Chondrocyte (in vitro differentiated cells): ENCODE results near the gene PLA2G2C. TPM values are rescaled to one million over a fixed set of nuclear protein-coding genes. Genes with fewer than 3 reads are reported as not detected.
"Not testable (repeated sequence)": the region's sequence is repeated elsewhere in the genome, so short reads cannot be mapped to it uniquely, and the experiment has no call there.

Experiments used
- DNase-seq: peaks from one replicate; pipeline ENCODE4 v3.0.0; 2021; ENCODE audit warnings: mixed read lengths, low spot score
- H3K27ac Mint-ChIP-seq: one replicate; pipeline ENCODE4 v1.8.0; 2021; ENCODE audit warnings: mild to moderate bottlenecking, moderate library complexity, mixed read lengths; ENCODE audit not compliant: unreplicated experiment
- H3K27me3 Mint-ChIP-seq: 2 replicates; pipeline ENCODE4 v1.8.0; 2021; ENCODE audit warnings: low read depth, mixed read lengths
- H3K36me3 Mint-ChIP-seq: 2 replicates; pipeline ENCODE4 v1.8.0; 2021; ENCODE audit warnings: low read depth, mixed read lengths
- H3K4me1 Mint-ChIP-seq: 2 replicates; pipeline ENCODE4 v1.8.0; 2021; ENCODE audit warnings: low read depth, mild to moderate bottlenecking, mixed read lengths
- H3K4me3 Mint-ChIP-seq: one replicate; pipeline ENCODE4 v1.8.0; 2021; ENCODE audit warnings: mild to moderate bottlenecking, moderate library complexity, mixed read lengths; ENCODE audit not compliant: unreplicated experiment
- H3K9me3 Mint-ChIP-seq: 2 replicates; pipeline ENCODE4 v1.8.0; 2021; ENCODE audit warnings: low read depth, mixed read lengths
- CTCF ChIP-seq: fragments of 200-600 bp; sonication (generic); IDR thresholded peaks from 2 replicates; pipeline ENCODE4 v1.5.0; 2021; ENCODE audit warnings: antibody characterized with exemption, mild to moderate bottlenecking, moderate library complexity
- total RNA-seq: library from RNA; stranded (reverse); gene quantifications from 3 replicates; pipeline ENCODE4 v1.2.1, GENCODE V29; 2021

Gene PLA2G2C
- total RNA-seq, 1 donor from 2014 or later, result not detected

DNA sequence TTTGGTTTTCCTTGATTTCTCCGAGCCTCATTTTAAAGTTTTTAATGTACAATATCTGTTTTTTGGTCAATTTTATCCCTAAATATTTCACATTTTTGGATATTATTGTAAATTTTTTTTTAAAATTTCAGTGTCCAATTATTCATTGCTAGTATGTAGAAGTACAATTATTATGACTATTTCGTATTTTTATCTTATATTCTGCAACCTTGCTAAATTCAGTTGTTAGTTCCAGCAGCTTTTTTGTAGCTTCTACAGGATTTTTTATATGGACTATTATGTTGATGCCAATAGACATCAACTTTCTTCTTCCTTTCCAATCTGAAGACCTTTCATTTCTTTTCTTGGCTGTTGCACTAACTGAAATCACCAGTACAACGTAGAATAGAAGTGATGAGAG, 51.3 kb downstream of the PLA2G2C start:
- no peak for TF ChIP-seq CTCF
- DNase-seq, result no peak
- Mint-ChIP-seq H3K27ac (no peak overlapping the region), H3K27me3 (peaks cover 17% of the 10 kb centered on the region), H3K4me1 (no peaks in the 10 kb centered on the region), H3K36me3 (no peaks in the 10 kb centered on the region), H3K4me3 (no peak overlapping the region), H3K9me3 (peaks cover 4% of the 10 kb centered on the region)

GRCh38 chr1:20130518-20130917, 55.8 kb downstream of the PLA2G2C start:
- H3K9me3 Mint-ChIP-seq, result peaks cover 17% of the 10 kb centered on the region
- H3K4me1 Mint-ChIP-seq, H3K4me3 Mint-ChIP-seq, H3K27ac Mint-ChIP-seq, H3K36me3 Mint-ChIP-seq: not testable (repeated sequence)
- peaks cover 11% of the 10 kb centered on the region for H3K27me3 Mint-ChIP-seq
- peak; percentile 5 for DNase-seq

DNA sequence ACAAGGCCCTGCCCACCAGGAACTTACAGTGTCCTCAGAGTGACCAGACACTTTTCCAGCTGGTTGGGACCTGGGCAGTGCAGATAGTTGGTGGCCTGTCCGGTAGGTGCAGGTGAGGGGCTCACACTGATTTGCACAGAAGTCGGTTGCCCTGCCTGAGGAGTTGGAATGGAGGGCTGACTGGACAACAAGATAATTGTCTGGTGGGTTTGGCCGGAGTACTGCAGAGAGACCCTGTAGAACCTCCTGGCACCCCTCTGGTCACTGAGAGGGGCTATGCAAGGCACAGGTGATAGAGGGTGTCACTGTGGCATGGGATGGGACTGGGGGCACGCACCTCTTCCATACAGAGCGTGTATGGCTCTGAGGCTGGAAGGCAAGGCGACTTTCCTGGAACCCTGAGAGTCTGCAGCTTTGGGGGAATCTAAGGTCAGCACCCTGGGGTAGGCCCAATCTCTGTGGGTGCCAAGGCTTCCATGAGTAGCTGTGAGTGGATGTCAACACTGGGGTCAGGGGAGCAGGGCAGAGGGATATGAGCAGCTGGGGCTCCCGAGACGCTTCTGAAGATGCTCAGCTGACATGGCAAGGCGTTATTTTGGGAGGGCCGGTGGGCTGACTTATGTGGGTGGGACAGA, 59.4 kb downstream of the PLA2G2C start:
- peaks cover 17% of the 10 kb centered on the region for H3K9me3 Mint-ChIP-seq
- DNase-seq, result no peak
- H3K36me3 Mint-ChIP-seq, result peaks cover 2% of the 10 kb centered on the region
- no peak overlapping the region for H3K4me3 Mint-ChIP-seq
- H3K4me1 Mint-ChIP-seq, result peaks cover 4% of the 10 kb centered on the region
- peaks cover 9% of the 10 kb centered on the region for H3K27me3 Mint-ChIP-seq
- H3K27ac Mint-ChIP-seq, result no peak overlapping the region
- no peak for TF ChIP-seq CTCF

DNA sequence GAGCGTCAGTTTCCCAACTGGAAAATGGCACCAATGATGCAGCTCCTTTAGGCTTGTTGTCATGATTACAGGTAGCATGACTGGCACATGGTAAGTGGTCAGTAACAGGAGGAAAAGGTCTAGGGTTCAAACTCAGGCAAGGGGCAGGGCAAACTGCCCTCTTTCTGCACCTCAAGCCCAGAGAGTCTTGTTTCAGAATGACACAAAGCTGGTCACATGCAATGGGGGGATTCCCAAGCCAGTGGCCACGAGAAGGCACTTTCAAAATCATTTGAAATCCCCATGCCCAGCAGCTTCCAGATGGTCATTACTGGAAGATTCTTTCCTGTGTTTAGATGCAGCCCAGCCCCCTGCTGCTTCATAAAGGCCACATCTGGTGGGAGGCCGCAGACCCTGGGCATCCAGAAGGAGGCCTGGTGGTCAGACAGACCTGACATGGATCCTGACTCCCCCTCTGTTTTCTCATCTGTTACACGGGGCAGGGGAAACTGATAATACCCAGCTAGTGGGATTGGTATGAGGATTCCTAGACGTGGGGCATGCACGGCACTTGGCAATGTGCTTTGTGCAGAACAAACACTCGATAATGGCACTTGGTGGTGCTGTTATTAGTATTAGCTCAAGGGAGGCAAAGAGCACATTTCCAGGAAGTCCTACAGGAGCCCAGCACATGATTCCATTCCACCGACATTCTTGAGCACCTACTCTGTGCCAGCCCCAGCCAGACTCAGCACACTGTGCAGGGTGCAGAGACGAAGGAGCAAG, 60.1 kb downstream of the PLA2G2C start:
- no peak for TF ChIP-seq CTCF
- H3K27ac Mint-ChIP-seq, result no peak overlapping the region
- H3K36me3 Mint-ChIP-seq, result peaks cover 2% of the 10 kb centered on the region
- peaks cover 17% of the 10 kb centered on the region for H3K9me3 Mint-ChIP-seq
- peaks cover 4% of the 10 kb centered on the region for H3K4me1 Mint-ChIP-seq
- no peak for DNase-seq
- H3K4me3 Mint-ChIP-seq, result no peak overlapping the region
- peaks cover 13% of the 10 kb centered on the region for H3K27me3 Mint-ChIP-seq

DNA sequence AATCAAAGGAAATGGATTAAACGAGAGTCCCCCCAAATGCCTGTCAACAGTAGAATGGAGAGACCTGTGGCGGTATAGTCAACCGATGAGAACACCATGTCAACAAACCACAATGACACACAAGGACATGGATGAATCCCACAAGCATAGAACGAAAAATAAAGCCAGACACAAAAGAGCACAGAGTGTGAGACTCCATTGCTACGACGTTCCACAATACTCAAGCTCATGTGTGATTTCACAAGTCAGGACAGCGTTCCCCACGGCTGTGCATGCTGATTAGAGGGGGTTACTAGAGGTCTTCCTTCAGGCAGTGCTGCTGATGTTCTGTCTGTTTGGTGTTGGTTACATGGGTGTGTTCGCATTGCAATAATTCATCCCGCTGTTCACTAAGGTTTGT, 61.2 kb downstream of the PLA2G2C start:
- H3K4me1 Mint-ChIP-seq, result peaks cover 4% of the 10 kb centered on the region
- peaks cover 21% of the 10 kb centered on the region for H3K27me3 Mint-ChIP-seq
- H3K4me3 Mint-ChIP-seq, result no peak overlapping the region
- H3K27ac Mint-ChIP-seq, result no peak overlapping the region
- H3K36me3 Mint-ChIP-seq, result peaks cover 2% of the 10 kb centered on the region
- TF ChIP-seq CTCF, result no peak
- DNase-seq, result no peak
- peaks cover 13% of the 10 kb centered on the region for H3K9me3 Mint-ChIP-seq
